CD8-positive, alpha-beta memory T cell (primary cell): ENCODE results near the gene ARL8A. TPM values are rescaled to one million over a fixed set of nuclear protein-coding genes. Genes with fewer than 3 reads are reported as not detected.
"Not testable (repeated sequence)": the region's sequence is repeated elsewhere in the genome, so short reads cannot be mapped to it uniquely, and the experiment has no call there.

Source experiments
- CTCF ChIA-PET: fragments of 350-600 bp; sonication (Branson Sonifier 250); formaldehyde crosslinking; loops from one replicate; lab custom pipeline; 2021; ENCODE audit warnings: antibody characterized with exemption; lab: Charles Lee
- POLR2A ChIA-PET: fragments of 350-600 bp; sonication (Branson Sonifier 250); formaldehyde crosslinking; loops from one replicate; lab custom pipeline; 2021; ENCODE audit warnings: antibody characterized with exemption; lab: Charles Lee
- DNase-seq, 5 donors: peaks; one replicate each; pipeline versions ENCODE4 v3.0.0 to v3.0.0-alpha.2; 2020 to 2022; ENCODE audit warnings: mixed read lengths in 1 of 5
- H3K27ac ChIP-seq: one replicate; pipeline ENCODE4 v1.7.0; 2013; ENCODE audit warnings: low read depth, mild to moderate bottlenecking, low read length, moderate library complexity
- H3K27me3 ChIP-seq: 2 replicates; pipeline ENCODE4 v1.7.0; 2013; ENCODE audit warnings: low read length, mild to moderate bottlenecking; ENCODE audit not compliant: insufficient read depth, poor library complexity, severe bottlenecking
- H3K36me3 ChIP-seq: 2 replicates; pipeline ENCODE4 v1.7.0; 2013; ENCODE audit warnings: mild to moderate bottlenecking, low read length, moderate library complexity; ENCODE audit not compliant: insufficient read depth
- H3K4me1 ChIP-seq: 2 replicates; pipeline ENCODE4 v1.7.0; 2013; ENCODE audit warnings: mild to moderate bottlenecking, low read length, moderate library complexity; ENCODE audit not compliant: insufficient read depth
- H3K4me3 ChIP-seq: 2 replicates; pipeline ENCODE4 v1.7.0; 2013; ENCODE audit warnings: mild to moderate bottlenecking, low read length
- H3K9me3 ChIP-seq: 2 replicates; pipeline ENCODE4 v1.7.0; 2013; ENCODE audit warnings: mild to moderate bottlenecking, low read length
- H3K27ac Mint-ChIP-seq, 8 donors: one replicate each; pipeline ENCODE4 v1.8.0; 2020 to 2021; ENCODE audit warnings: mixed read lengths in 8 of 8, mild to moderate bottlenecking in 6 of 8, inconsistent platforms in 3 of 8, moderate library complexity in 3 of 8
- H3K27me3 Mint-ChIP-seq, 2 donors: one replicate each; pipeline ENCODE4 v1.8.0; 2020 to 2021; ENCODE audit warnings: mixed read lengths in 2 of 2, mild to moderate bottlenecking in 1 of 2, moderate library complexity in 1 of 2
- H3K36me3 Mint-ChIP-seq, 3 donors: one replicate each; pipeline ENCODE4 v1.8.0; 2020 to 2021; ENCODE audit warnings: mixed read lengths in 3 of 3, inconsistent platforms in 1 of 3, mild to moderate bottlenecking in 1 of 3
- H3K4me1 Mint-ChIP-seq, 3 donors: one replicate each; pipeline ENCODE4 v1.8.0; 2020 to 2021; ENCODE audit warnings: mixed read lengths in 3 of 3, inconsistent platforms in 1 of 3, mild to moderate bottlenecking in 1 of 3
- H3K4me3 Mint-ChIP-seq, 7 donors: one replicate each; pipeline ENCODE4 v1.8.0; 2020 to 2021; ENCODE audit warnings: mixed read lengths in 7 of 7, mild to moderate bottlenecking in 6 of 7, moderate library complexity in 4 of 7, inconsistent platforms in 2 of 7
- H3K9me3 Mint-ChIP-seq, 5 donors: one replicate each; pipeline ENCODE4 v1.8.0; 2020 to 2022; ENCODE audit warnings: mixed read lengths in 5 of 5, mild to moderate bottlenecking in 3 of 5, moderate library complexity in 2 of 5, inconsistent platforms in 1 of 5
- polyA plus RNA-seq: library from polyadenylated mRNA; unstranded; fragments of 300-500 nt; fragmentation: Illumina TruSeq; gene quantifications from one replicate; pipeline ENCODE4 v1.2.3, GENCODE V29; 2021
- total RNA-seq, 2 experiments: library from RNA; stranded (reverse); gene quantifications; one replicate each; pipeline ENCODE4 v1.2.3, GENCODE V29; 2021

Gene ARL8A
- 10 to 100 TPM; 50.2 to 51.4 TPM for total RNA-seq
- 12.3 TPM for polyA plus RNA-seq

- Mint-ChIP-seq H3K27ac (peak within 1 kb of the TSS; percentile 87 to 98 (median 96)), H3K4me3 (peak within 1 kb of the TSS; percentile 88 to 98 (median 94)), H3K27me3 (no peaks in the 10 kb centered on the region), H3K9me3 (no peaks in the 10 kb centered on the region), H3K4me1 (peaks cover 32 to 50% (median 42%) of the 10 kb centered on the region in 3 donors), H3K36me3 (peaks cover 3 to 39% (median 4%) of the 10 kb centered on the region in 3 donors)
- peak within 1 kb of the TSS; percentile 79 for H3K27ac ChIP-seq
- peaks cover 14% of the 10 kb centered on the region for H3K36me3 ChIP-seq
- ChIA-PET POLR2A (interaction anchor here (0.7 to 2.7 kb wide), 3 partner anchors 9 to 197 kb away, joined by 3 to 17 read pairs (median 4); partner anchors contain the start of genes PTPN7 and UBE2T), CTCF (interaction anchor here (2.3 to 5.6 kb wide), 3 partner anchors 9 to 17 kb away, joined by 8 to 33 read pairs (median 23); partner anchors contain the start of gene PTPN7)
- DNase-seq, result peak; percentile 62 to 79 (median 65)
- no peaks in the 10 kb centered on the region for H3K9me3 ChIP-seq
- H3K4me1 ChIP-seq, result peaks cover 21% of the 10 kb centered on the region
- H3K4me3 ChIP-seq, result peak within 1 kb of the TSS; percentile 93
- H3K27me3 ChIP-seq, result no peaks in the 10 kb centered on the region
Observed at GRCh38 chr1:202144402-202145067, at the start of gene ARL8A. Gene ARL8A, minus strand, starts transcription at chr1:202144737. Its CDS starts 165 bp downstream, at chr1:202144572.

DNA sequence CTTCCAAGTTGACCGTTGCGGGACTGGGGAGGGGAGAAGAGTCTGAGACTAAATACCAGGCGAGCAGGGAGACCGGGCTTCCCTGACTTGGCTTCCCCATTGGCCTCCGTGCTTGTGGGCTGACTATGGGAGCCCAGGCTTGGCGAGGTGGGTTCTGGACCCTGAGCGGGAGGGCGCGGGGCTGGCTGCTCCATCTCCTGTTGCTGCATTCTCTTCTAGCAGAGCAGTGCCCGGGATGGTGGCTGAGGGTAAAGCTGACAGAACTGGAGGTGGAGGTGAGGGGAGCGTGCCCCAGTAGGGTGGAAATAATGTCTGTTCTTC lies 49.8 kb upstream of the ARL8A start:
- no peaks in the 10 kb centered on the region for H3K9me3 ChIP-seq
- peaks cover 29% of the 10 kb centered on the region for H3K4me1 ChIP-seq
- no peak overlapping the region for H3K4me3 ChIP-seq
- ChIA-PET CTCF (interaction anchor here (2.6 to 4.7 kb wide), 3 partner anchors 114 to 526 kb away, joined by 14 to 64 read pairs (median 23); no protein-coding TSS in a partner anchor), POLR2A (no interaction called here)
- no peak overlapping the region for H3K27ac ChIP-seq
- H3K4me3 Mint-ChIP-seq, result peak overlapping the region in 4 of 7 donors; percentile 19 to 33 (median 22)
- H3K27me3 ChIP-seq, result peaks cover 13% of the 10 kb centered on the region
- H3K9me3 Mint-ChIP-seq, result no peaks in the 10 kb centered on the region
- peaks cover 30 to 42% (median 32%) of the 10 kb centered on the region in 3 donors for H3K4me1 Mint-ChIP-seq
- no peak for DNase-seq
- peaks cover 12 to 23% of the 10 kb centered on the region in 2 donors for H3K27me3 Mint-ChIP-seq
- no peaks in the 10 kb centered on the region for H3K36me3 Mint-ChIP-seq
- no peaks in the 10 kb centered on the region for H3K36me3 ChIP-seq
- H3K27ac Mint-ChIP-seq, result peak overlapping the region in 1 of 8 donors; percentile 82

DNA sequence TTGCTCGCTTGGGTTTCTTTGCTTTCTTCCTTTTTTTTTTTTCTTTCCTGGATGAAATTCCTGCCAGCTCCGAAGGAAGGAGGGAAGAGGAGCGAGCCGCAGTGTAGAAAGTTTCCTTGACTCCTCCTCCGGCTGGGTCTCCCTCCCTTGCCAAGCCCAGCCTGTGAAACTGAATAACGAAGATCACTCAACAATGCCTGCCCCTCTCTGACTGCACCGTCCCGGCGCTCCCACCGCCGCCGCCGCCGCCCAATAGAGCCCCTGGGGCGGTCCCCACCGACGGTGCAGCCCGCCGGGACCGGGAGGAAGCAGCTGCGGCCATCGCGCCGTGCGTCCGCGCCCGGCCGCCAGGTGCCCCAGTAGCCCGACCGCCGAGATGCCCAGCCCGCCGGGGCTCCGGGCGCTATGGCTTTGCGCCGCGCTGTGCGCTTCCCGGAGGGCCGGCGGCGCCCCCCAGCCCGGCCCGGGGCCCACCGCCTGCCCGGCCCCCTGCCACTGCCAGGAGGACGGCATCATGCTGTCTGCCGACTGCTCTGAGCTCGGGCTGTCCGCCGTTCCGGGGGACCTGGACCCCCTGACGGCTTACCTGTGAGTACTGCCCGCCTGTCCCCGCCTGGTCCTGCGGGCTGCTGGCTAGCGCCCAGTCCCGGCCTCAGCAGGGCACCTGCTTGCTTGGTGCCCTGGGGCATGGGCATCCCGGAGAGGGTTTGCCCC lies 49.2 kb upstream of the ARL8A start, which contains the start of gene LGR6:
LGR6 (plus strand) TSS at position 186 of the 714 bp plus-strand sequence; CDS start at position 377, 191 bp downstream.
- ChIA-PET CTCF (interaction anchor here (0.9 to 4.7 kb wide), 19 partner anchors 7 to 532 kb away, joined by 3 to 64 read pairs (median 4); partner anchors contain the start of gene PTPN7), POLR2A (no interaction called here)
- Histone ChIP-seq H3K4me1 (peaks cover 24% of the 10 kb centered on the region), H3K9me3 (no peaks in the 10 kb centered on the region), H3K4me3 (no peak within 1 kb of the TSS), H3K27ac (no peak within 1 kb of the TSS), H3K27me3 (peaks cover 13% of the 10 kb centered on the region), H3K36me3 (no peaks in the 10 kb centered on the region)
- DNase-seq, result no peak
- peak within 1 kb of the TSS in 6 of 7 donors; percentile 19 to 84 (median 59) for H3K4me3 Mint-ChIP-seq
- H3K27ac Mint-ChIP-seq, result peak within 1 kb of the TSS in 1 of 8 donors; percentile 82
- H3K9me3 Mint-ChIP-seq, result no peaks in the 10 kb centered on the region
- peaks cover 14 to 23% of the 10 kb centered on the region in 2 donors for H3K27me3 Mint-ChIP-seq
- H3K36me3 Mint-ChIP-seq, result no peaks in the 10 kb centered on the region
- peaks cover 25 to 37% (median 27%) of the 10 kb centered on the region in 3 donors for H3K4me1 Mint-ChIP-seq

DNA sequence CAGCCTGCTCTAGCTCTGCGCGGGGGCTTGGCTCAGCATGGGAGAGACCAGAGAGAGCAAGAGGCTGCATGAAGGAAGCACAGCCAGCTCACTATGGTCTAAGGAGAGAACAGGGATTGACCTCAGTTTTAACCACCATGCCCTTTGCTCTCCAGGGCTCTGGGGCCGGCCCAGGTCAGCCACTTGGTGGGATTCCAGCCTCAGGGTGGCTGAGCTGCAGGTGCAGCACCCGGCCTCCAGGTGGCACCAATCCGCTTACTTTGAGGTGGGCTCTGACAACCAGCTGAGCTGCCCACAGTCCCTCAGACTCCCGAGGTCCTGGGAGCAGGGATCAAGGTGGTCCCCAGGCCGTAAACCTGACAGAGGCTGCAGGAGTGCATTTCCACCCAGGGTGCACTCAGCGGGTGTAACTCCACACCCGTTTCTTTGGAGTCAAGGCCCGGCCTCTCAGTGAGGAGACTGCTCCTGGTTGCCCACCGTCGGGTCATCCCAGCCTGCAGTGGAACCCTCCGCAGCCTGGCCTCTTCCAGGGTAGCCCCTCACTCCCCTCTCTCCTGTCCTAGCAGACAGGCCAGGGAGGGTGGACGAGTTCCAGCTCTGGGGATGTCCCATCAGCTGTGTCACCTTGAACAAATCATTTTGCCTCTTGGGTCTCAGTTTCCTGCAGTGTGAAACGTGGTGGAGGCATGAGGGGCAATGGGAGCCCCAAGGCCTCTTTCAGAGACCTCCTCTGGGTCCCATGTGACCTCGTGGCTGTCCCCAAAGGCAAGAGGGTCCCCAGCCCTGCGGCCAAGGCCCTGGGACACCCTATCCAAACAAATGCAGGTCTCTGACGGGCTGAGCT lies 48.5 kb upstream of the ARL8A start:
- H3K4me3 ChIP-seq, result no peak overlapping the region
- Mint-ChIP-seq H3K27me3 (peaks cover 14 to 25% of the 10 kb centered on the region in 2 donors), H3K27ac (peak overlapping the region in 1 of 8 donors; percentile 75), H3K4me1 (peaks cover 19 to 29% (median 19%) of the 10 kb centered on the region in 3 donors), H3K4me3 (peak overlapping the region in 3 of 7 donors; percentile 58 to 84 (median 63)), H3K9me3 (no peaks in the 10 kb centered on the region), H3K36me3 (no peaks in the 10 kb centered on the region)
- H3K9me3 ChIP-seq, result no peaks in the 10 kb centered on the region
- POLR2A ChIA-PET, result interaction anchor here (0.6 kb wide), 1 partner anchor 89 kb away, joined by 3 read pairs; no protein-coding TSS in a partner anchor
- H3K4me1 ChIP-seq, result peaks cover 18% of the 10 kb centered on the region
- peak; percentile 38 to 69 (median 47) for DNase-seq
- H3K27me3 ChIP-seq, result peaks cover 13% of the 10 kb centered on the region
- no peaks in the 10 kb centered on the region for H3K36me3 ChIP-seq
- CTCF ChIA-PET, result interaction anchor here (0.7 to 4.7 kb wide), 30 partner anchors 8 to 533 kb away, joined by 3 to 64 read pairs (median 4); partner anchors contain the start of gene PTPN7
- no peak overlapping the region for H3K27ac ChIP-seq

- H3K36me3 ChIP-seq, H3K27ac Mint-ChIP-seq, DNase-seq, POLR2A ChIA-PET, H3K9me3 Mint-ChIP-seq, H3K9me3 ChIP-seq, H3K27ac ChIP-seq, H3K4me3 ChIP-seq, H3K36me3 Mint-ChIP-seq, H3K4me3 Mint-ChIP-seq: not testable (repeated sequence)
- peaks cover 10% of the 10 kb centered on the region for H3K4me1 ChIP-seq
- CTCF ChIA-PET, result interaction anchor here (2.9 kb wide), 1 partner anchor 117 kb away, joined by 14 read pairs; no protein-coding TSS in a partner anchor
- Mint-ChIP-seq H3K27me3 (peaks cover 14 to 31% of the 10 kb centered on the region in 2 donors), H3K4me1 (peaks cover 4 to 13% (median 4%) of the 10 kb centered on the region in 3 donors)
- peaks cover 13% of the 10 kb centered on the region for H3K27me3 ChIP-seq
Observed at GRCh38 chr1:202191391-202191790, 46.9 kb upstream of the ARL8A start.

DNA sequence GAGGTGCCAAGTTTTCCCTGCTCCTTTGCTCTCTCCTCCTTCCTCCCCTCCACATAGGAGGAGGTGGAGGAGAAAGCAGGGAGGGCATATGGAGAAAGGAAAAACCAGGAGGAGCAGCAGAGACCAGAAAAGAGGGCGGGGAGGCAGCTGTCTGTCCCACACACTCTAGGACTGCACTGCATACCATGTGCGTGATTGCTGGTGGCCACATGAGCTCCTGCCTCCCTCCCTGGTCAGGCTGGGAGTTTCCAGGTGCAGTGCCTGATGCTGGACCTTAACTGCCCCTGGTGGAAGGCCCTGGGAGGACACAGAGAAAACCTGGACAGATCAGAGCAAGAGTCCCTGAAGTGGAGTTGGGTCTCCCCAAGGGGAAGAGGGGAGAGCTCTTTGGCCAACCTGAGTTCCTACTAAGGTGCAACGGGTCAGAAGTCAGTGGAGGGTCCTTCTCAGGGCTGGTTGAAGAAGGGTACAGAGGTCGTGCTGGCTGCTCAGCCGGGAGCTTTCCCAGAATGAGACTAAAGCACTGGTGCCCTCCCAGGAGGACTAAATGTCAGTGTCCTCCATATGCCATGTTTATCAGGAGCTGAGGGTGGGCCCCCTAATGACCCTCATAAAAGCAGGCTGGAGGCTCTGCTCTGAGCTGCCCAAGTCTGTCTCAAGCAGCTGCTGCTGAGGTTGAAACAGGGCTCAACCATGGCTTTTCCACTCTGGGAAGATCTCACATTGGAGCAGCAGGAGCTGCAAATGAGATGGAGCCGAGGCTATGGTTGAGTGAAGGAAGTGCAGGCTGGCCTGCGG lies 45.6 kb upstream of the ARL8A start:
- CTCF ChIA-PET, result interaction anchor here (0.7 to 3.1 kb wide), 19 partner anchors 10 to 529 kb away, joined by 3 to 21 read pairs (median 4); partner anchors contain the start of gene PTPN7
- H3K4me1 ChIP-seq, result peaks cover 10% of the 10 kb centered on the region
- no peaks in the 10 kb centered on the region for H3K36me3 Mint-ChIP-seq
- no peak overlapping the region for H3K27ac ChIP-seq
- H3K27ac Mint-ChIP-seq, result no peak overlapping the region
- no peak for DNase-seq
- H3K9me3 ChIP-seq, result no peaks in the 10 kb centered on the region
- no peak overlapping the region for H3K4me3 Mint-ChIP-seq
- H3K4me3 ChIP-seq, result no peak overlapping the region
- peaks cover 13% of the 10 kb centered on the region for H3K27me3 ChIP-seq
- peaks cover 2 to 9% (median 4%) of the 10 kb centered on the region in 3 donors for H3K4me1 Mint-ChIP-seq
- H3K27me3 Mint-ChIP-seq, result peaks cover 11 to 28% of the 10 kb centered on the region in 2 donors
- POLR2A ChIA-PET, result no interaction called here
- no peaks in the 10 kb centered on the region for H3K36me3 ChIP-seq
- H3K9me3 Mint-ChIP-seq, result no peaks in the 10 kb centered on the region
